Body of pancreas (tissue), 4 donors: ENCODE data around the gene CAV2.

Experiments
- CTCF ChIP-seq, 7 experiments: fragments of 450-650 bp in 4 of 7; fragments of 200-600 bp in 3 of 7; sonication (generic) in 3 of 7; IDR thresholded peaks; one replicate each; pipeline ENCODE4 v1.5.1; 2016 to 2019; ENCODE audit warnings: antibody characterized with exemption in 7 of 7
- POLR2A ChIP-seq, 3 donors: fragments of 450-650 bp; IDR thresholded peaks; one replicate each; pipeline ENCODE4 v1.6.1; 2016; ENCODE audit warnings: antibody characterized with exemption in 3 of 3, mild to moderate bottlenecking in 2 of 3

- TF ChIP-seq CTCF (IDR thresholded peaks at IDR 0.05) (no peak), POLR2A (IDR thresholded peaks at IDR 0.05) (no peak)
These were observed 47.4 kb downstream of the CAV2 start for GRCh38 chr7:116546916-116547315.
